ENCODE results near the gene SLC24A4.

- no peak for TF ChIP-seq CTCF (IDR thresholded peaks at IDR 0.05; ENCODE audit: insufficient read depth, low read length)
- TF ChIP-seq REST (IDR thresholded peaks at IDR 0.05; ENCODE audit: insufficient replicate concordance, low read depth), result no peak
- TF ChIP-seq POLR2AphosphoS5 (IDR thresholded peaks at IDR 0.05; ENCODE audit: low read depth), result no peak
- TF ChIP-seq GABPA (IDR thresholded peaks at IDR 0.05; ENCODE audit: low read depth), result no peak
- TF ChIP-seq SPI1 (IDR thresholded peaks at IDR 0.05; ENCODE audit: borderline replicate concordance, low read depth), result no peak
These were observed 107.7 kb downstream of the SLC24A4 start for GRCh38 chr14:92430686-92431085.
